ENCODE results near the gene TMEM97.

TMEM97 gene

DNA sequence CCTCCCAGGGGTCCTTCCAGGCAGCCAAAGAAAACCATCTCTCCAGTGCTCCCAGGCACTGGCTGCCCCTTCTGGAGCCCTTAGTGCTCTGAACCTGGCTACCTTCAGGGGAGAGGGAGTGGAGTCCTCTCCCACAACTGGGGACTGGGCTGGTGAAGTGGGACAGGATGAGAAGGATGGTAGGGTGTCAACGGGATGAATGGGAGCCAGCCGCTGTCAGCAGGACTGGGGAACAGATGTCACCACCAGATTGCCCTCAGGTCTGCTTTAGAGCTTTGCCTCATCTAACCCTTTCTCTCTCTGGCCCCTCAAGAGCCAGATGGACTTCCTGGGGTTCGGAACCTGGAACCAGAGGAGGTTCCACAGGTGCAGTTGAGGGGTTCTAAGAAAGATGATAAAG, 46.5 kb downstream of the TMEM97 start:
- DNase-seq (ENCODE audit: low spot score), result no peak

DNA sequence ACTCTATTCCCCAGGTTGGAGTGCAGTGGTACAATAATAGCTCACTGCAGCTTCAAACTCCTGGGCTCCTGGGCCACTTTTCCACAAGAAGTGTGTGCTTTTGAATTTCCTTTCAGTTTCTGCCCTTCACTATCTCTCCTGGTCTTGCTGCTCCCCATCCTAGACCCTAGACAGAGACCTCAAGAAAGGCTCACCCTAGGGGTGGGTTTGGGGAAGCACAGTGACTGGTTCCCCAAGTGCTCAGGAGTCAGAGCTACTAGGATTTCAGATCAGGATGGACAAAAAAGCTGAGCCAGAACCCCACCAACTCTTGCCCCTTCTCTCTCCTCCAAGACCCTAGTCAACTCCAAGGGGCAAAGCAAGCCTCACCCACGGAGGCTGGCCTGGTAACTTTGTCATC, 47.6 kb downstream of the TMEM97 start:
- DNase-seq (ENCODE audit: low spot score), result no peak

GRCh38 chr17:28367641-28368305, 48.8 kb downstream of the TMEM97 start:
- no peak for DNase-seq (ENCODE audit: low spot score)

GRCh38 chr17:28368306-28368831, 49.4 kb downstream of the TMEM97 start:
- no peak for DNase-seq (ENCODE audit: low spot score)

DNA sequence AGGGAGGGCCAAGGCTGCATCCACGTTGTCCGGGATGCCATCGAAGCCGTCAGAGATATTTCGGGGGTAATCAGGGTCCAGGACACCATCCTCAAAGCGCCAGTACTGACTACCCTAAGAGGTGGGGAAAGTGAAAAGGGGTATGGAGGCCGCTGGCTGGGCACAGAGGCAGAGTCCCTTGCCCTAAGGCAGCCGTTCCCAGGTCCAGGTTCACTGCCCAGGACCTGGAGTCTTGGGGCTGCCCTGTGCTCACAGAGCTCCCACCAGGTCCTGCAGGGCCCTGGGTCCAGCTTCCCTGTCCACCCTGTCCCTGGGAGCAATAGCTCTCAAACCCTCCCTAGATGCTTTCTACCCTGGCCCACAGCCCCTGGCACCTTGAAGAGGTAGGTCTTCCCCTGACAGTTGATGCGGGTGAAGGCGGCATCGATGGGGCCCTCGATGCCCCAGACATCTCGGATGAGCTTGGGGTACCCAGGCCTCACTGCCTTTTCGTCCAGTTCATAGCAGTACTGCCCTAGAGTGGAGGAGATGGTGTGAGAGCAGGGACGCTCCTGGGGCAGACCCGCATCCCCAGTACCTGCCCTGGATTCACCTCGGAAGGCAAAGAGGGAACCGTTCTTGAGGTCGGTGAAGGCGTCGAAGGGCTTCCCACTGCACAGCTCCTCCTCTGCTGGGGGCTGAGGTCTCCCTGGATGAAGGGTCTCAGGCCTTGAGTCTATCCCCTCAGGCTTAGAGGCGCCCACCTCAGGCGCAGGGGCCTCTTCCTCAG, 50.1 kb downstream of the TMEM97 start:
- DNase-seq (ENCODE audit: low spot score), result no peak

- no peak for DNase-seq (ENCODE audit: low spot score)
These were observed 50.7 kb downstream of the TMEM97 start for GRCh38 chr17:28369684-28370034.

- no peak for DNase-seq (ENCODE audit: low spot score)
These were observed 51.2 kb downstream of the TMEM97 start, which contains the start of gene VTN for GRCh38 chr17:28370035-28370743. Gene VTN, minus strand, starts transcription at chr17:28370307. Its CDS starts 104 bp downstream, at chr17:28370203.

- no peak for DNase-seq (ENCODE audit: low spot score)
These were observed 51.7 kb downstream of the TMEM97 start for GRCh38 chr17:28370744-28371103.

- peak; percentile 81 for DNase-seq (ENCODE audit: low spot score)
These were observed 52.5 kb downstream of the TMEM97 start, which contains the start of gene SARM1 for GRCh38 chr17:28371245-28372202. Gene SARM1, plus strand, starts transcription at chr17:28371694. Its CDS starts 339 bp downstream, at chr17:28372033.

GRCh38 chr17:28372203-28372944, 53.4 kb downstream of the TMEM97 start:
- DNase-seq (ENCODE audit: low spot score), result peak; percentile 13

DNA sequence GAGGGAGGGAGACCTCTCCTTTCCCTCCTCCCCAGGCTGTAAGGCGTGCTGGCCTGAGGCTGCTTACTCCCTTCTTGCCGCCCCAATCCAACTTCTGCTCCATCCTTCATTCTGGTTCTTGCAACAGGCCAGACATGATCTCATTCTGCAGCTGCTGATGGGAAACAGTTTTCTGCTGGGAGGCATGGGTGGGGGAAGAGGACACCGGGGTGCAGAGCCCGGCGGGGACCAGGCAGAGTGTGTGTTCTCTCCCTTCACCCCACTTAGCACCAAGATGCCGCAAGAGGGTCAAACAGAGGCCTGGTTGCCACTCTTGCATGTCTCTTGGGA, 53.9 kb downstream of the TMEM97 start:
- no peak for DNase-seq (ENCODE audit: low spot score)

Data from globus pallidus (tissue), 1 donor.